Renal cortical epithelial cell (primary cell): Measurements from ENCODE around the gene TCF7L2. TPM values are rescaled to one million over a fixed set of nuclear protein-coding genes. Genes with fewer than 3 reads are reported as not detected.

Experiments
- DNase-seq: peaks from one replicate; pipeline ENCODE4 v3.0.0-alpha.2; 2011; ENCODE audit warnings: low read depth
- total RNA-seq: library from RNA; depleted of rRNA; stranded (reverse); fragments of >200 nt; gene quantifications from 2 replicates; pipeline ENCODE4 v1.2.3, GENCODE V29; 2014

The TCF7L2 gene
- total RNA-seq, 1 donor from 2014 or later = 5.2 TPM

- peak; percentile 60 for DNase-seq
Observed at GRCh38 chr10:113044016-113044755, 94.1 kb downstream of the TCF7L2 start.

DNA sequence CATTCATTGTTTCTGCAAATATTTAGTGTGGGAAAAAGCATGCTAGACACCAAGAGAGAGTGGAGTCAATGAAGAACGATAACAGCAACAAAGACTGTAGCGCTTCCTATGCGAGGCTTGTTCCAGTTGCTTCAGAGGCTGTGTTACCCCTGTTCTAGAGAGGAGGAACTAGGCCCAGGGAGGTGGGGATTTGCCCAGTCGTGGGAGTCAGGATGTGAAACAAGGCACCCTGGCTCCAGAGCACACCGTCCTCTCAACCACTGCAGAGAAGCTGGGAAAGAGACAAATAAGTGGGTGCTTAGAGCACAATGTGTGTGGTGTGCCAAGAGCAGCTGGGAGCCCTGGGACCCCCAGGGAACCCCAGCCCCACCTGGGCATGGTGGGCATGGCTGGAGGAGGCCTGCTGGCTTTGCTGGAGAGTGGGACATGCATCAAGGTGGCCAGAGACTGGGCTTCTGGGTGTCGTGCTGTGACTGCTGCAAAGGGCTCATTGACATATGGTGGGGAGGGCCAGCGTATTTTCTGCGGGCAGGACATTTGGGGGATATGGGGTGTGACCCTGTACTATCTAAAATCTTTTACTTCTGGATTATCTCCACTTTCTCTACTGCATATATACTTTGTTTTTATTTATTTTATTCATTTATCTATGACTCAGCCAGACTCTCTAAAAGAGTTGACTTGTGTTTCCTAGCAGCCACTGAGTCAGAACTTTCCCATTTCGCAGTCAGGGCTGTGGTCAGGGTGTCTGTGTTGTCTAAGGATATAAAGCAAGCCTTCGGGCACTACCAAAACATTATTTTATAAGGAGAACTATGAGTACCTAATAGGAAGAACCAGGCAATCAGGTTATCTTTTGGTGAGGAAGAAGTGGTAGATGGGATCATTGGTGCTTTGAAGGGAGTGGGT, 95.4 kb downstream of the TCF7L2 start:
- DNase-seq = peak; percentile 95

GRCh38 chr10:113047151-113047550, 97.1 kb downstream of the TCF7L2 start:
- DNase-seq = no peak

DNA sequence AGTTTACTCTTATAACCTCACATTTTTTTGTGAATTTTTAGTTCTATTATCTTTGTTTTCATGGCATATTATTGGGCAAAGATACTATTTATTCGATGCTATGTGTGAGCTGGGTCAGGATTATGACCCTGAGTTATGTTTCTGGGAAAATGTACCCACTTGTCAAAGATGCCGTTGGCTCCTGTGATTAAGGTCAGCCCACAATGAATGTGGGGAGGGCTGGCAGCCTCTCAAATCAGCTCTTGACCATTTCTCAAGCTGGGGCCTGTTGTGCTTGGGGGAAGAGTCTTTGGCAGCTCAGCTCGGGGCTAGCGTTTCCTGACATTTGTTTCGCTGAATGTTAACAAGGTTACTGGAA, 97.5 kb downstream of the TCF7L2 start:
- DNase-seq = peak; percentile 49

DNA sequence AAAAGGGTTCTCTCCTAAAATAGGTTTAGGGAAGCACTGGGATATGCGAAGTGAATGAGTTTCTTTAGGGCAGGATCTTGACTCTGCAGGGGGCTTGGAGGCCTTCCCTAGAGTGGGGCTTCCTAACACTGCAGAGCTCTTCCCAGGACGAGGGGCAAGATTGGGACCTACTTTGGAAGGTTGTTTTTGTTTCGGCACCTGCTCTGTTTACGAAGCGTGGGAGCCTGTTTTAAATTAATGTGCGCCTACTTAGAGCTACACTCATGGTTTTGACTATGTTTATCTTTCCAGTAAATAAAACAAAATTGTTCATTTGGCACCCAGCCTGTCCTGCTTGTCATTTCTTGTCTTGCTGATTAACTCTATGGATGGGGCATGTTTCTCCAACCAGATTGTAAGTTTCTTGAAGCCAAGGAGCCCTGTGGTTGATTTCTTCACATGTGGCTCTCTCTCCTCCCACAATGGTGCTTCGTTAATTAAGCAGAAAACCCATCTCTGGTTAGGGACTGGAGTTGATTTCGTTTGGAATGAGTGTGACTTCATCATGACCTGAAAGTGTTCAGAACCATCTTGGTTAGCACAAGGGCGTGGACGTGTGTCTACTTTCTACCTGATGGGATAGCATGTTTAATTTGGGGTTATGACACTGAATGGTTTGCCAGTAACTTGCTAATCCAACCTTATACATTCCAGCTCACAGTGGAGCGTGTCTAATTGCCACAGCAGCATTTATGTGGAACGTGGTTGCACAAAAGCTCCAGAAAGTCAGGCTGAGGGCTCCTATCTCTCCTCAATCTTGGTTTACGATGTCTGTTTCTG, 98.1 kb downstream of the TCF7L2 start:
- peak; percentile 98 for DNase-seq

- DNase-seq = peak; percentile 65
Observed at GRCh38 chr10:113049881-113050280, 99.8 kb downstream of the TCF7L2 start.

DNA sequence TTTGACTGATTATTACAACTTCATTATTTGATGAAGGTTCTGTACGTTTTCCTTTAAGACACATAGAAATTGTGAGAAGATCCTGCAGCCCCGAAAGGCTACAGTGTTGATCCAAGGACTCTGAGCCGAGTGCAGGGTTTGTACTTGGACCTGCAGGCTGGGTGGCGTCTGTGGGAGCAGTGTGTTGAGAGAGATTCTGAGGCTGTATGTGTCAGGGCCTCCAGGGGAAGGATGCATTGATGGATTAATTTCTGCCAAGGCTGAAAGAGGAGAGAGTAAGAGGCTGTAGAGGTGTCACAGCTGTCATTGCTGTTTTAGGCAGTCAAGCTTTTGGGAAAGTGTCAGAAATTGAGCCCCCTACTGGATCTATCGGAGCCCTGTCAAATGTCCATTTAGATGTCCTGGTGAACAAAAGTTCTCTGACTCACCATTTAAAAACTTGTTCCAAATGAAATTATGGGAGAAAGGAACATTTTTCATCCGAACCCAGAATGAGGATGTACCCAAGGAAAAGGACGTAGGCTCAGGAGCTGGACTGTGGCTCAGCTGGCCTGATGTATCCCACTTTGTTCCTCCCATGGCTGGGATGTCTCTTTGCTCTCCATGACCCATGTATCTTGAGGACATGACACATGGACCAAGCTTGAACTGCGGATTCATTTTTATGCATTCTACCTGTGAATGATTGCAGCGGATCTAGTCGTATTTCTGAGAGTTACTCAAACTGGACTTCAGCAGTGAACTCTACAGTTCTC, 102.2 kb downstream of the TCF7L2 start:
- DNase-seq = no peak

GRCh38 chr10:113053091-113053490, 103.0 kb downstream of the TCF7L2 start:
- DNase-seq = no peak

DNA sequence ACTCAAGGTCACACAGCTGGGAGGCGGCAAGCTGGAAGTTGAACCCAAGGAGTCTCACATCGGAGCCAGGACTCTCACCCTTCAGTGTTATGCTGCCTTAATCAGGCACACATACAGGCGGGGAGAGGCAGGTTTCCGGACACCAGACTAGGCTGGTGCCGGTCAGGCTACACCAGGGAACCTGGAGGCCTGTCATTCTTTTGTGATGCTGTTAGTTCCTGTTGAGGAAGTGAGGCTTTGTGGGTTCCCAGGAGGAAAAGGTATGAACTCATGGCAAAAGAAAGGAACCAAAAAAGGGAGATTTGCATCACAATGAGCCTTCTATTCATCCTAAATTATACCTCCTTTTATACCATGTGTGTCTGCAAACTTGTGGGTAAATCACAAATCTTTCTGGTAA, 103.8 kb downstream of the TCF7L2 start:
- DNase-seq = no peak

- DNase-seq = no peak
Observed at GRCh38 chr10:113055458-113055857, 105.4 kb downstream of the TCF7L2 start.

- DNase-seq = no peak
Observed at GRCh38 chr10:113056030-113056429, 106.0 kb downstream of the TCF7L2 start.

- peak; percentile 64 for DNase-seq
Observed at GRCh38 chr10:113056441-113057021, 106.5 kb downstream of the TCF7L2 start.

DNA sequence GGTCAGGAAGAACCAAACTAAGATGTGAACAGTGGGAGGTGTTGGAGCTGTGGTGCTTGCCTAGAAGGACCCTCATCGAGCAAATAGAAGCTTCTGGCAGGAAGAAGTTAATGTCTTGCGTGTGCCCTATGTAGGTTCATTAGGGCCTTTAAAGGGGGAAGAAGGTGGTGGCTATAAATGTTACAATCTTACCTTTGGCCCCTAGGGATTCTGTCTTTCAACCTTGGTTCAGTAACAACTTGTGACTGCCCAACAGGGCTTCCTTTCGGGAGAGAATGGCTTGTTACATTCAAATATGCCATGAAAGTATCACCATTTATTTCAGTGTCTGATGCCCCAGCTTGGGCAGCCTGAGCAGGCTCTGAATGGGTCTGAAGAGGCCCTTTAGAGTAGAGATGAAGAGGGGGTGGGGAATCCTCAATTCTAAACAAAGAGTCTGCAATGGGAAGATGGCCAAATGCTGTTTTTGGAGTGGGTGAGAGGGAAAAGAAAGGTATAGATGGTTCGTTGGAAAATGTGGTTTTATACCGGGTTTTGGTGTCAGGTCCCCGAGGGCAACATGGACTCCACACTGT, 108.0 kb downstream of the TCF7L2 start:
- no peak for DNase-seq

DNA sequence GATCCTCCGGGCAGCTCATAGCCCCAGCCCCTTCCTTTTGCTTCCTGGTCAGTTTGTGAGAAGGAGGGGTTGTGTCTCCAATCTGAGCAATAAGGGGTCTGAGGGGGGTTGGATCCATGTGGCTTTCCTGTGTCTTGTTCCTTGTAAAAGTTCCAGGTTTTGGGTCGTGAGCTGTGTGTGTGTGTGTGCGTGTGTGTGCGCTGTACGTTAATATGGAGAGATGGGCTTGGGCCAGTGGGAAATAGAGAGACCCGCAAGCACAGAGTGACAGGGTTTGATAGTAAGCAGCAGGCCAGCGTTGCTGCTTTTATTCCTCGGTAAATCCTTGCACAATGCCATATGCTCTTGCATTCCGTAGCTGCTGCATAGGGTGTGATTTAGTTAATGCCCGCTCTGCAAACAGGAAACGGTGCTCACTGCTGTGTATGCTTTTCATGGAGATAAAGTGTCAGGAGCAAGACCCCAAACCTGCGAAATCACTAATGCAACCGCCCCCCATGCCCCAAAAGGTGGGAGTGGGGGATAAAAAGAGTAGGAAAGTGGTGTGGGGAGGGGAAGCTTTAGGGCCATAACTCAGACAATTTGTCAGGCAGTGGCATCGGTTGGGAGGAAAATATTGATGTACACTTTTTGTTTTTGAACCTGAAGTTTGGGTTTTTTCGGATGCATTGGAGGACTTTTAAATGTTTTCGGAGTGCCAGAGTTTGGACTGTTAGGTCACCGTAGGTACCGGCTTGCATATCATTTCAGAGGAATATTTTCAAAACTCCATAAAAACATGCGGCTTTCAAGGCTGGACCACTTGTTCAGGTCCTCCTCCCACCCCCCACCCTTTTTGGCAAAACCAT, 108.7 kb downstream of the TCF7L2 start:
- peak; percentile 41 for DNase-seq

DNA sequence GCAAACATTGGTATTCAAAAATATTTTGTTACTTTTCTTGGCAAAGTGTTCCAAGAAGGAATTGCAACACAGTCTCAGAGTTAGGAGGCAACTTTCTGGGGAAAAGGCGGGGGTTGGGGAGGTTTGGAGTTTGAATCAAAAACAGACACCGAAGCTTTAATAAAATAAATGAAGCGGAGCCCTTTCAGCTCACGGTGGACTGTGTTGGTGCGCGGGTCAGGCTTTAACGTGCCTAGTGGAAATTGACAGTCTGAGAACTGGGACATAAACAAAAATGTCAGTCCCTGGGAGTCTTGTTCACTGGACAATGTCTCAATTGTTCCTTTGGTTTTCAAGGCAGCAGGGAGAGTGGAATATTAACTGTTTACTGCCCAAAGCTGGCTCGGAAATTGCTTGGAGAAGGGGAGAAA, 109.3 kb downstream of the TCF7L2 start:
- peak; percentile 85 for DNase-seq

DNA sequence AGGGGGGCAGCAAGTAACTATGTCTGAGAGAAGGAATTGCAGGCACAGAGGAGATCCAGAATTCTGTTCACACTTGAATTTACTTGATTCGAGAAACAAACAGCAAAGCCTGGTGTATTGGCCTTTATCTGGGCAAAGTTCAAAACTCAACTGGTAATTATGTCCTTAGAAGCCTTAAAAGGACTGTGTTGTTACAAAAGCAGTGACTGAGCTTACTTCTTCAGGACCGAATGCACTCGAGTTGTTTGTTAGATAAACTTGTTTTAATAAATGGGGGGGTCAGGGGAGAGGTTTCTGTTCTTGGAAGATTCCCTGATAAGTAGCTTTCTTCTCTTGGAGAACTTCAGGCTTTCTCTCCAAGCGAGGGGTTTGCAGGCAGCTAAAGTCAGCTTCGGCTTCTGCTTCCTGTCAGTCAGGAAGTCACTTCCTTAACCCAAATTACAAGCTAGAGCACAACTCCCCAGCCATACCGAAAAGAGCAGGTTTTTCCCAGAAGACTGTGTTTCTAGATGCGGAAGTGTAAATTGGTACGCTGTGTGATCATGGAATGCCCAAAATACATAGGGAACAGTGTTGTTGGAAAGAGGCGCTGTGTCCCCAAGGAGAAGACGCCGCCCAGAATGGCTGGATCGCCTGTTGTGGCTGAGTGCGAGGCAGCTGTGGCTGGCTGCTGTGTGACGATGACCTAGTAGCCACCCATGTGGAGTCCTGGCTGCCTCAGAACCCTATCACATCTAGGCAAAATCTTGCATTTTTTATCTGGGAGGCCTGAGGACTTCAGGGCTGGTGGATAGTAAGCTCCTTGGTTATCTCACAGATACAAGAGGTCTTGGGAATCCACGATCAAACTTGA, 110.4 kb downstream of the TCF7L2 start:
- peak; percentile 65 for DNase-seq

DNA sequence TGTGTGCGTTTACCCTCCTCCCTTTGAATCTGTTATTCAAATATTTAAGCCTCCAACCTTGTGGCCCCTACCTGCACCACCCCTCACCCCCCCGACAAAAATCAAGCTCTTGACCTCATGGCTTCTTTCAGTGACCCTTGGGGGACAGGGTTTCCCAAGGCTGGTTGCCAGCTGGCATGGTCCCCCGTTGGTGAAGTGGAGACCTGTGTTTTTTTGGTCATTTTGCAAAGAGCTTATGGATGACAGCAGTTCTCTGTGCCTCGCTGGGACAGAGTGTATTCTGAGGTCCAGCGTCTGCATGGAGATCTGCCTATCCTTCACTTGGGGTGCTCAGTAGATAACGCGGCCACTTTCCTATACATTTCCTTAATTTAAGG, 111.0 kb downstream of the TCF7L2 start:
- DNase-seq = no peak

- no peak for DNase-seq
Observed at GRCh38 chr10:113061557-113061956, 111.5 kb downstream of the TCF7L2 start.
